GM21737 (cell line): ENCODE results near the gene AGAP1.
"Not testable (repeated sequence)": the region's sequence is repeated elsewhere in the genome, so short reads cannot be mapped to it uniquely, and the experiment has no call there.

Source experiments
- ATAC-seq: cut with Tn5 transposase; IDR thresholded peaks from one replicate; pipeline ENCODE4 v1.9.1; 2021; ENCODE audit warnings: mild to moderate bottlenecking, moderate library complexity; ENCODE audit not compliant: unreplicated experiment

Gene AGAP1

GRCh38 chr2:236045251-236046235 is 551.7 kb downstream of the AGAP1 start:
- no peak for ATAC-seq

- ATAC-seq = no peak
Measured at GRCh38 chr2:236046715-236047114, 552.9 kb downstream of the AGAP1 start.

GRCh38 chr2:236047176-236047575 is 553.3 kb downstream of the AGAP1 start:
- ATAC-seq = no peak

GRCh38 chr2:236047886-236048540 is 554.2 kb downstream of the AGAP1 start:
- ATAC-seq = no peak

- ATAC-seq = no peak
Measured at GRCh38 chr2:236049981-236050380, 556.1 kb downstream of the AGAP1 start.

- no peak for ATAC-seq
Measured at GRCh38 chr2:236051351-236051750, 557.5 kb downstream of the AGAP1 start.

- ATAC-seq = no peak
Measured at GRCh38 chr2:236051806-236052205, 558.0 kb downstream of the AGAP1 start.

- no peak for ATAC-seq
Measured at GRCh38 chr2:236052206-236052605, 558.4 kb downstream of the AGAP1 start.

GRCh38 chr2:236052926-236053821 is 559.3 kb downstream of the AGAP1 start:
- ATAC-seq = no peak

GRCh38 chr2:236054125-236054524 is 560.3 kb downstream of the AGAP1 start:
- ATAC-seq = no peak

GRCh38 chr2:236054621-236055305 is 560.9 kb downstream of the AGAP1 start:
- ATAC-seq = no peak

- ATAC-seq = no peak
Measured at GRCh38 chr2:236055471-236055870, 561.6 kb downstream of the AGAP1 start.

- no peak for ATAC-seq
Measured at GRCh38 chr2:236056141-236056540, 562.3 kb downstream of the AGAP1 start.

- no peak for ATAC-seq
Measured at GRCh38 chr2:236057375-236057774, 563.5 kb downstream of the AGAP1 start.

- no peak for ATAC-seq
Measured at GRCh38 chr2:236061497-236061896, 567.7 kb downstream of the AGAP1 start.

GRCh38 chr2:236061899-236062298 is 568.1 kb downstream of the AGAP1 start:
- no peak for ATAC-seq

- ATAC-seq = not testable (repeated sequence)
Measured at GRCh38 chr2:236062806-236063205, 569.0 kb downstream of the AGAP1 start.

- ATAC-seq = no peak
Measured at GRCh38 chr2:236063994-236064393, 570.2 kb downstream of the AGAP1 start.

GRCh38 chr2:236065314-236066160 is 571.7 kb downstream of the AGAP1 start:
- no peak for ATAC-seq

GRCh38 chr2:236070236-236070635 is 576.4 kb downstream of the AGAP1 start:
- ATAC-seq = no peak
